ENCODE measurements around the gene ENKD1.

ENKD1 gene

GRCh38 chr16:67678354-67679023 is 11.9 kb upstream of the ENKD1 start:
- no peak for DNase-seq

- no peak for DNase-seq
These were observed 11.2 kb upstream of the ENKD1 start for GRCh38 chr16:67677712-67678111.

DNA sequence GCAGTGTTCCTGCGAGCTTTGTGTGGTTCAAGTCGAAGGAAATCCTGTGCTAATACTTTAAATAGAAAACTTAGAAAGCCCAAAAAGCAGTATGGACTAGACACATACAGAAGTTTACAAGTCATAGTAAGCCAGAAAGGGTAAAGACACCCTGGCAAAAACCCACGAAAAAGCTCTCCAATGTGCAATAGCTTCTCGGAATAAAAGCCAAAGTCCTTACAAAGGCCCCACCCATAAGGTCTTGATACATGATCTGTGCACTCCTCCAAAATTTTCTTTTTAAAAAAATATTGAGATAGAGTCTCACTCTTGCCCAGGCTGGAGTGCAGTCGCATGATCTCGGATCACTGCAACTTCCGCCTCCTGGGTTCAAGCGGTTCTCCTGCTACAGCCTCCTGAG is 10.4 kb upstream of the ENKD1 start:
- no peak for DNase-seq

DNA sequence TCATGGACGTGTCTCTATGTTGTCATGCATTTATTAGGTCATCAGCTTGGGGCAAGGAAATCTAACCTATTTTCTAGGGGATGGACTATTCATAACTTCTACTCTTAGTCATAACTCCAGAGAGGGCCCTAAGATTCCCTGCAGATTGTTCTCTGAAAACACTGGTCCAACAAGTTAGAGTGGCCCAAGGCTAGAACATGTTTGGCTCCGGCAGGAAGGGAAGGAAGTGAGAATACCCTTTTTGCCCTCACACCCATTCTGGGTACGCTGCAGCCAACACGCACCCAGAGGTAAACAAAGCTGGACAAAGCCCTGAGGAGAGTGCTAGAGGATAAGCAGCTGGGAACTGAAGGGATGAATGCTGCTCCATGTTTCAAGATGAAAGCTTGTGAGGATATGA is 10.0 kb upstream of the ENKD1 start:
- DNase-seq = no peak

- DNase-seq = no peak
These were observed 9.4 kb upstream of the ENKD1 start for GRCh38 chr16:67675999-67676398.

DNA sequence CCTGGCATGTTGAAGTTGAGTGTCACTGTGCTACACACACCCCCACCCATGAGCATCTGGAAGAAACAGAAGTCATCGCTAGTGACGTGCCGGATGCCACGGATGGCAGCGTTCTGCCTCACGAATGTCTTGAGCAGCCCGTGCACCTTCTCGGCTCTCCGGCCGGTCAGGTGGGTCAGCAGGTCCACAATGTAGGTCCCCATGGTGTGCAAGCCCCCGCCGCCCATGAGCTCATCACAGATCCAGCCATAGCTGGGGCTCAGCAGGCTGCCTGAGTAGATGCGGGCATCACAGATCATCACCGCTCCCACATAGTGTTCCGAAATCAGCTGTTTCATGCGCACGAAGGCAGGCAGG is 9.0 kb upstream of the ENKD1 start:
- no peak for DNase-seq

DNA sequence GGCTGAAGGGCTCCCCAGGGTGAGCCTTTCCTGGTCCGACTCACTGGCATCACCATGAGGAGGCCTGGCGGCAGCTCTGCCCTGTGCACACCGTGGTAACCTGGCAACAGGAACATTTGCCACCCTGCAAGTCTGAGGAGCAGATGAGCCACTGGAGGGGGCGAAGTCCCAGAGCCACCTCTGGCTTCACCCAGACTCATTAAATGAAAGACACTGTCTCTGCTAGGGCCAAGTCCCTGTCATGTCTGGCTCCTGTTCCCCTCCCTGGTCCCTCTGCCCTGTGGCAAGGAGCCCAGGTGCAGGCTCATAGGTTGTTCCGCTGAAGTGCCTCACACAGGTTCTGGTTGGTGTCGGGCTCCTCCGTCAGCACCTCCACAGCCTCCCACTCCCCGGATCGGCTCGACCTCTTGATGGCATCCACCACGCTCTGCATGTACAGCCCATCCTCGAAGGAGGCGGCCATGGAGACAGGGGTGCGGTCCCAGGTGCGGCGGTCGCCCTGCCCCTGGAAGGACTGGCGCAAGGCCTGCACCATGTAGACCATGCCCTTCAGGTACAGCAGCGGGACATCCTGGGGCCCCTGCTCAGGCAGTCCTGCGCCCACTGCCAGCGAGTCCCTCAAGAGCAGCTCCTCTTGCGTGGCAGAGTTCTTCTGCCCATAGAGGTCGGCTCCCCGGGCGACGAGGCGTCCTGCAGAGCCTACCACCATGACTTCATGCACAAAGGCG is 8.5 kb upstream of the ENKD1 start:
- no peak for DNase-seq

- DNase-seq = peak; percentile 82 to 85
These were observed 7.4 kb upstream of the ENKD1 start for GRCh38 chr16:67673712-67674580.

DNA sequence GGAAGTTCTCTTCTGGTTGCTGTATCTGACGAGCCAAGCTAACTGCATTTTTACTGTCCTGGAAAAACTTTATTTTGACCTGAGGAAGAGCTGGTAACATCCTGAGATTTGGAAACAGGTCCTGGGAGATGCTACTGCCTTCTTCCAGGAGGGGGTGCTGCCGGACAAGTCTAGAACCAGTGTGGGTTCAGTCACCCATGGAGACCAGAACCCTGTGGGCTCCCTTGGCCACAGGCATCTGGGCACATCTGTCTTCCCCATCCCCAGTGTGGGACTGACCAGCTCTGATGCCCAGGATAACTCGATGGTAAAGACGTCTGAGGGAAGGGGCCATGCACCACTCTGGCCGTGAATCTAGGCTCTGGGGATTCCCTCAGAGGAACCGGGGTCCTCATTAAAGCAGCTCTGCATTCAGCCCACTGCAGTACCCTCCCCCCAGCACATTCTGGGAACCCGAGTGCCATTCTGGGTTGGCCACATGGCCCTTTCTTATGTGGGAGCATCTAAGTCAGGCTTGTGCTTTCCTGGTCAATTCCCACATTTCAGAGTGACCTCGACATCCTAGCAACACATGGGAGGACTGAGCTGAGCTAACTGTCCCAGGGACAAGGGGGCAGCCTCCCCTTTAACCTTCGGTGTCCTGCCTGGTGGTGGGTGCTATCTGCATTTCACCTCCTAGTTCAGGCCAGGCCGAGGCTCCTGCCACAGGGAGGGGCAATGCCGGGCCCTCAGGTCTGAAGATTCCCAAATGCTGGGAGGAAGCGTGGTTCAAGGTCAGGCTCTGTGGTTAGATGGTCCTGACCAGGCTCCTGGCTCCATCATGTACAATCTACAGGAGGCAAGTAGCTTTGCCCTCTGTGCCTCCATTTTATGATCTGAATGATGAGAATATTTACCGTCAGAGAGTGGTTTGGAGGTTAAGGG is 6.5 kb upstream of the ENKD1 start:
- peak; percentile 78 to 83 for DNase-seq

GRCh38 chr16:67672306-67672705 is 5.8 kb upstream of the ENKD1 start:
- DNase-seq = no peak

GRCh38 chr16:67669499-67670101 is 3.0 kb upstream of the ENKD1 start:
- DNase-seq = no peak

DNA sequence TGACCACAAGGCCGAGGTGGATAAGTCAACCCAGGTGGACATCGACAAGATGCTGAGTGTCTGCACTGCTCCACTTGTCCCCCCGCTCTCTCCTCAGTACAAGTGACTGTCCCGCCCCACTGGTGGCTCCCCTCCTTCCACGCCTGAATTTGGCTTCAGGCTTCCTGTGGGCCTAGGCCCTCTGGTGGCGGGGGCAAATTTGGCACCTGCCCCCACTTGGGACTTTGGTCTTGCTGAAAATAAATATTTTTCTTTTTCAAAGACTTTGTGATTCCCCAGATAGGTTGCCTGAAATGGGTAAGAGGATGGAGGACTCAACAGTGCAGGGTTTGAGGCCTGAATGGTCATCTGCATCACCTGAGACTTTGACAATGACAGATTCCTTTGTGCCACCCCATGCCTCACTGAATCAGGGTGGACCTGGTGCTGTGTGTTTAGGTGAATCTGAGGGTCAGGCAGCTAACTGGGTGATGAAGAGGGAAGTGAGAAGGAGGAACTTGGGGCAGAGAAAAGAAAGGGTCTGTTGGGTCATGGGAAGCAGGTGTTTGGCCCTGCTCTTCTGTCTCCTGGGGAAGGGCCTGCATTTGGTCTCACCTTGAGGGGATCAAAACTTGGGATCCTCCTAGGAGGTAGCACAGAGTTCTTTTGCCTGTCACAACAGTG is 2.1 kb upstream of the ENKD1 start:
- DNase-seq = no peak

GRCh38 chr16:67667817-67668494 is 1.4 kb upstream of the ENKD1 start:
- peak; percentile 90 to 91 for DNase-seq

GRCh38 chr16:67667453-67667816 is 885 bp upstream of the ENKD1 start:
- DNase-seq = no peak

GRCh38 chr16:67666032-67666551 is 458 bp downstream of the ENKD1 start:
- no peak for DNase-seq

GRCh38 chr16:67665598-67665997 is 952 bp downstream of the ENKD1 start:
- no peak for DNase-seq

DNA sequence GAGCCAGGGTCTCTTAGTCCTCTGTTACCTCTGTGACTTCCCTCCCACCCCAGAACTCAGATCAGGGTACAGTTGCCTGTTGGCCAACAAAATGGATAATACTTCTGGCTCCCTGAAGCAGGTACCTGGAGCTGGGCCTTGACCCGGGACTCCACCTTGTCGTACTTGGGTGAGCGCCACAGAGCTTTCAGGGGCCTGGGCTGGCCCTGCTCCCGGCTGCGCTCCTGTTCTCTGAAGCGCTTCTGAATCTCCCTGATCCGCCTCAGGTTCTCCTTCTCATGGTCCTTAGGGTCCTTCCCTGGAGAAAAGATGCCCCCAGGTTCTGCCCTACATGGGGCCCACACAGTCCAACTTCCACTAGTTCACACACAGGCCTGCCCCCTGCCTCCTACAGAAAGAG is 1.7 kb downstream of the ENKD1 start:
- no peak for DNase-seq

DNA sequence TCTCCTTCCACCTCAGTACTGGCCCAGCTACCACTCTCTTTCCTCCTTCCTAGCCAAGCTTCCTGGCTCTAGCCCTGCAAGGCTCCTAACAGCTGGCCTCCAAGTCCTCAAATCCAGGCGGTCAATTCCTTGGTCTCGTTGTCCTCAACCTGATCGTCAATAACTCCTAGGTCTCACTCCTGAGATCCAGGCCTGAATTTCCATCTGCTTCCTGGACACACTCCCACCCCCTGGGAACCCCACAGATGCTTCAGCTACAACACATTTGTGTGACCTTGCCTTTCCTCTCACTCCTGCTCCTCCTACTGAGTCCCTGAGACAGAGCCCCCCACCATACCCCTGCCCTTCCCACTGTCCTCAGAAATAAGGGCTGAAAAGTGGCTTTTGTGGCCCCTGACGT is 2.3 kb downstream of the ENKD1 start:
- DNase-seq = no peak

GRCh38 chr16:67663877-67664222 is 2.7 kb downstream of the ENKD1 start:
- no peak for DNase-seq

- DNase-seq = peak; percentile 38 to 51
These were observed 3.2 kb downstream of the ENKD1 start for GRCh38 chr16:67663151-67663876.
